HepG2 (cell line): Measurements from ENCODE around the gene KCNJ14. TPM values are rescaled to one million over a fixed set of nuclear protein-coding genes. Genes with fewer than 3 reads are reported as not detected.

Experiments
- ATAC-seq: fragments of 200-7000 bp; cut with Tn5 transposase; 3 replicates; pipeline ENCODE4 v1.9.1; 2020; ENCODE audit warnings: mild to moderate bottlenecking, moderate library complexity
- BruUV-seq: library from RNA; stranded (reverse); fragments of 400-500 nt; replicated peaks from 2 replicates; lab custom pipeline; 2021; lab: Mats Ljungman, UMichigan
- CTCF ChIA-PET: fragments of 300-600 bp; formaldehyde crosslinking; extraction: SDS; loops from one replicate; lab custom pipeline; 2021; ENCODE audit warnings: low total read pairs, inconsistent platforms, low intra/inter-chr PET ratio; lab: Yijun Ruan, JAX
- POLR2A ChIA-PET: fragments of 350-600 bp; sonication (Branson Sonifier 250); formaldehyde crosslinking; loops from one replicate; lab custom pipeline; 2020; ENCODE audit warnings: antibody characterized with exemption, inconsistent platforms; lab: Yijun Ruan, JAX
- DNase-seq: peaks from one replicate; pipeline ENCODE4 v3.0.0-alpha.2; 2015; ENCODE audit warnings: low spot score
- FAIRE-seq: peaks from 3 replicates; lab custom pipeline; 2011; peaks lifted over from hg19 to GRCh38; lab: Jason Lieb, UNC
- H2AFZ ChIP-seq: one replicate; pipeline ENCODE4 v1.6.1; 2011; ENCODE audit warnings: low read length, inconsistent platforms
- H3K27ac ChIP-seq: fragments of 300-600 bp; 3 replicates; pipeline ENCODE4 v1.8.0; 2011; ENCODE audit warnings: mixed run types, mild to moderate bottlenecking, mixed read lengths, low read length, inconsistent platforms; ENCODE audit not compliant: insufficient read depth; ENCODE audit errors: extremely low read length
- H3K27me3 ChIP-seq, 2 experiments: fragments of 200-600 bp in 1 of 2; 2 replicates in 1 of 2; 3 replicates in 1 of 2; pipeline versions ENCODE4 v1.6.0 to v1.8.0; 2011; ENCODE audit warnings: low read length in 2 of 2, mild to moderate bottlenecking in 2 of 2, moderate library complexity in 2 of 2, inconsistent platforms in 1 of 2; ENCODE audit not compliant: insufficient read depth in 2 of 2, control insufficient read depth in 1 of 2
- H3K36me3 ChIP-seq, 2 experiments: fragments of 200-600 bp in 1 of 2; replicated peaks in 1 of 2; 2 replicates in 1 of 2; 3 replicates in 1 of 2; pipeline versions ENCODE4 v1.5.1 to v1.8.0; 2011; ENCODE audit warnings: low read length in 2 of 2, inconsistent platforms in 1 of 2; ENCODE audit not compliant: insufficient read depth in 2 of 2, control insufficient read depth in 1 of 2
- H3K4me1 ChIP-seq: 2 replicates; pipeline ENCODE4 v1.5.1; 2012; ENCODE audit warnings: low read length, inconsistent platforms; ENCODE audit not compliant: insufficient read depth
- H3K4me2 ChIP-seq: 2 replicates; pipeline ENCODE4 v1.6.0; 2011; ENCODE audit warnings: low read depth, low read length, inconsistent platforms
- H3K4me3 ChIP-seq, 3 experiments: fragments of 200-600 bp in 1 of 3; sonication (generic), shearing (Covaris generic) in 1 of 3; replicated peaks in 1 of 3; 2 replicates each; pipeline ENCODE4 v1.5.1; 2011 to 2016; ENCODE audit warnings: low read length in 3 of 3, inconsistent platforms in 2 of 3, low read depth in 2 of 3, mild to moderate bottlenecking in 2 of 3, control low read depth in 1 of 3, mixed read lengths in 1 of 3; ENCODE audit not compliant: insufficient read depth in 1 of 3
- H3K79me2 ChIP-seq: one replicate; pipeline ENCODE4 v1.6.1; 2011; ENCODE audit warnings: low read length, inconsistent platforms; ENCODE audit not compliant: insufficient read depth
- H3K9ac ChIP-seq: 2 replicates; pipeline ENCODE4 v1.6.0; 2011; ENCODE audit warnings: mild to moderate bottlenecking, low read depth, low read length, inconsistent platforms; ENCODE audit not compliant: insufficient read depth
- H3K9me3 ChIP-seq: 2 replicates; pipeline ENCODE4 v1.5.1; 2012; ENCODE audit warnings: mild to moderate bottlenecking, low read length
- H4K20me1 ChIP-seq: 2 replicates; pipeline ENCODE4 v1.6.0; 2011; ENCODE audit warnings: inconsistent platforms, mild to moderate bottlenecking, low read length, moderate library complexity; ENCODE audit not compliant: insufficient read depth
- AGO1 ChIP-seq: fragments of 200-400 bp; formaldehyde crosslinking; IDR thresholded peaks from 2 replicates; pipeline ENCODE4 v1.6.1; 2017; ENCODE audit warnings: mild to moderate bottlenecking, low read depth, low read length, moderate library complexity; ENCODE audit not compliant: poor library complexity, severe bottlenecking
- CHCHD3 ChIP-seq: sonication (generic); formaldehyde crosslinking; IDR thresholded peaks from 2 replicates; pipeline ENCODE4 v1.8.0; 2022; ENCODE audit warnings: mild to moderate bottlenecking, missing genetic modification reagents, moderate library complexity
- FOXA3 ChIP-seq: IDR thresholded peaks from 2 replicates; pipeline ENCODE4 v1.6.1; 2016; ENCODE audit warnings: missing genetic modification reagents, missing compliant biosample characterization
- GATA4 ChIP-seq: sonication (generic); IDR thresholded peaks from 2 replicates; pipeline ENCODE4 v1.6.1; 2016; ENCODE audit warnings: antibody characterized with exemption, low read depth, borderline replicate concordance
- HES4 ChIP-seq: sonication (generic); formaldehyde crosslinking; IDR thresholded peaks from 2 replicates; pipeline ENCODE4 v1.9.0; 2021; ENCODE audit warnings: mild to moderate bottlenecking, missing genetic modification reagents, borderline replicate concordance
- HNRNPK ChIP-seq: fragments of 200-400 bp; formaldehyde crosslinking; IDR thresholded peaks from 2 replicates; pipeline ENCODE4 v1.6.1; 2018; ENCODE audit warnings: low read length, low read depth, moderate library complexity, mild to moderate bottlenecking; ENCODE audit not compliant: poor library complexity, severe bottlenecking
- MIXL1 ChIP-seq: IDR thresholded peaks from 2 replicates; pipeline ENCODE4 v1.6.1; 2016
- POLR2AphosphoS2 ChIP-seq: IDR thresholded peaks from 2 replicates; pipeline ENCODE4 v1.6.1; 2011; ENCODE audit warnings: low read depth, low read length, improper control_type of control experiment
- RAD21 ChIP-seq: fragments of 450-650 bp; formaldehyde crosslinking; IDR thresholded peaks from 2 replicates; pipeline ENCODE4 v1.5.0; 2020; ENCODE audit warnings: mild to moderate bottlenecking
- SNAPC2 ChIP-seq: sonication (generic); formaldehyde crosslinking; IDR thresholded peaks from 2 replicates; pipeline ENCODE4 v1.8.1; 2022; ENCODE audit warnings: mild to moderate bottlenecking, missing genetic modification reagents
- SOX5 ChIP-seq: IDR thresholded peaks from 2 replicates; pipeline ENCODE4 v1.6.1; 2016; ENCODE audit warnings: borderline replicate concordance
- SP5 ChIP-seq: IDR thresholded peaks from 2 replicates; pipeline ENCODE4 v1.6.1; 2016; ENCODE audit warnings: low read depth, borderline replicate concordance
- SRSF4 ChIP-seq: fragments of 200-400 bp; formaldehyde crosslinking; IDR thresholded peaks from one replicate; pipeline ENCODE4 v1.6.1; 2018; ENCODE audit warnings: mild to moderate bottlenecking, low read depth, low read length, moderate library complexity; ENCODE audit not compliant: poor library complexity, severe bottlenecking
- SSRP1 ChIP-seq: IDR thresholded peaks from 2 replicates; pipeline ENCODE4 v1.6.1; 2016; ENCODE audit warnings: control low read depth
- ZBTB14 ChIP-seq: sonication (generic); formaldehyde crosslinking; IDR thresholded peaks from 2 replicates; pipeline ENCODE4 v1.4.0; 2020; ENCODE audit warnings: missing genetic modification reagents
- ZNF598 ChIP-seq: sonication (generic); formaldehyde crosslinking; IDR thresholded peaks from 2 replicates; pipeline ENCODE4 v1.5.1; 2020; ENCODE audit warnings: mild to moderate bottlenecking, missing genetic modification reagents, borderline replicate concordance
- ZNF616 ChIP-seq: sonication (generic); formaldehyde crosslinking; IDR thresholded peaks from 2 replicates; pipeline ENCODE4 v1.5.0; 2020; ENCODE audit warnings: low read depth, mild to moderate bottlenecking, missing genetic modification reagents
- ZNF703 ChIP-seq: sonication (generic); formaldehyde crosslinking; IDR thresholded peaks from 2 replicates; pipeline ENCODE4 v1.5.1; 2020; ENCODE audit warnings: missing genetic modification reagents, mild to moderate bottlenecking, moderate library complexity, borderline replicate concordance
- ZNF709 ChIP-seq: sonication (generic); formaldehyde crosslinking; IDR thresholded peaks from 2 replicates; pipeline ENCODE4 v1.5.0; 2020; ENCODE audit warnings: mild to moderate bottlenecking, missing genetic modification reagents
- ZNF770 ChIP-seq: sonication (generic); formaldehyde crosslinking; IDR thresholded peaks from 2 replicates; pipeline ENCODE4 v1.5.0; 2020; ENCODE audit warnings: mild to moderate bottlenecking, missing genetic modification reagents
- WGBS: methylation state at CpG from one replicate; pipeline ENCODE4 v1.1.6; 2017; ENCODE audit warnings: low lambda C conversion rate; 5-methylcytosine and 5-hydroxymethylcytosine counted together
- in situ Hi-C: cut with HindIII; loops from 2 replicates; pipeline ENCODE4 v1.10.0; 2017; ENCODE audit warnings: low pct_unique_long_range_greater_than_20kb; ENCODE audit not compliant: extremely low pct_ligation_motif_present
- intact Hi-C: fragments of 100-400 bp; cut with micrococcal nuclease; formaldehyde crosslinking; loops from one replicate; pipeline ENCODE4 v1.10.0; 2022; ENCODE audit not compliant: unreplicated experiment
- polyA plus RNA-seq, 8 experiments: library from polyadenylated mRNA; depleted of rRNA in 3 of 8; stranded (reverse) in 7 of 8; unstranded in 1 of 8; fragments of >200 nt; fragmentation: Illumina TruSeq in 4 of 8; extraction: Trizol in 4 of 8; gene quantifications; 2 replicates each; pipeline versions ENCODE4 v1.2.1 to v1.2.3, GENCODE V29; 2011 to 2016; ENCODE audit warnings: low read depth in 4 of 8, missing spikeins in 1 of 8, mixed read lengths in 1 of 8; ENCODE audit not compliant: insufficient read depth in 1 of 8
- total RNA-seq, 5 experiments: library from RNA; depleted of rRNA; stranded (reverse); fragments of >200 nt; fragmentation: Illumina TruSeq; extraction: Trizol; gene quantifications; 2 replicates each; pipeline ENCODE4 v1.2.3, GENCODE V29; 2016; ENCODE audit warnings: low read depth in 1 of 5
- TF ChIP-seq, protein P1 (sequence below): sonication (generic); formaldehyde crosslinking; IDR thresholded peaks from 2 replicates; pipeline ENCODE4 v1.9.0; 2022; ENCODE audit warnings: low read depth, missing genetic modification reagents

The KCNJ14 gene
- total and polyA plus RNA-seq, 2 of the 13 experiments (the other 11 are each of a cell fraction or from before 2014, with no cell fraction given): 0.20 to 0.51 TPM

DNA sequence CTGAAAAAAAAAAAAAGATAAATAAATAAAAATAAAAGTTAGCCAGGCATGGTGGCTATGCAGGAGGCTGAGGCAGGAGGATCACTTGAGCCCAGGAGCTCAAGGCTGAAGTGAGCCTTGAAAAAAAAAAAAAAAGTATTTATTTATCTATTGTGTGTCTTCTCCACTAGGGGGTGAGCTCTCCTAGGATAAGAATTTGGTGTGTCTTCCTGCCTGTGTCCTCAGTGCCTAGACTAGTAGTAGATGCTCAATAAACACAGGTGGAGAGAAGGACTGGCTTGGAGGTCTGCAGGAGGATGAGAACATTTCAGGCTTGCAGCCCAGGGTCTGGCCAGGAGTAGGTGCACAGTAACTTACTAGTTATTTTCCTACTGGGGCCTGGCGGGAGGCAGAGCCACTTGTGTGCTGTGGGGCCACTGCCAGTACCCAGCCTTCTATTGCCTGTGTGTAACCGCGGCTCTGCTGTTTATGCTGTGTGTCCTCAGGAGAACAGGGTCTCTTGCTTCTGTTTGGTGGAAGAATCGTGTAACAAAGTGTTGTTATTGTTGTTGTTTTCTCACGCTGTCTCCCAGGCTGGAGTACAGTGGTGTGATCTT lies 50.9 kb downstream of the KCNJ14 start:
- Histone ChIP-seq H3K36me3 (no peaks in the 10 kb centered on the region), H3K9me3 (no peaks in the 10 kb centered on the region), H3K4me1 (peaks cover 16% of the 10 kb centered on the region), H3K27ac (no peak overlapping the region), H3K9ac (no peak overlapping the region), H3K4me3 (no peak overlapping the region), H4K20me1 (no peaks in the 10 kb centered on the region), H3K4me2 (no peak overlapping the region), H3K27me3 (peaks cover 6 to 28% of the 10 kb centered on the region in 2 experiments; a peak in 4 of 5 replicates), H3K79me2 (no peaks in the 10 kb centered on the region), H2AFZ (no peak overlapping the region)
- intact Hi-C loops: loop anchor here (1.0 kb wide), 1 partner anchor 78 kb away; no protein-coding TSS in a partner anchor
- in situ Hi-C loops: no loop called here
- ATAC-seq (no peak), FAIRE-seq (no peak), DNase-seq (peak; percentile 48)
- 41% methylated on average over 5 of the region's 5 CpGs for WGBS
- CTCF ChIA-PET: interaction anchor here (2.0 to 3.3 kb wide), 2 partner anchors 78 to 83 kb away, joined by 13 to 61 read pairs; no protein-coding TSS in a partner anchor
- no TSS peak for BruUV-seq
- POLR2A ChIA-PET: interaction anchor here (0.8 to 1.1 kb wide), 2 partner anchors 52 to 79 kb away, joined by 3 read pairs; no protein-coding TSS in a partner anchor
- TF ChIP-seq ZNF703 (CRISPR knock-in tag) (no peak), ZBTB14 (CRISPR knock-in tag) (no peak), MIXL1 (no peak), ZNF598 (CRISPR knock-in tag) (no peak), SSRP1 (CRISPR knock-in tag) (no peak), SP5 (CRISPR knock-in tag) (no peak), AGO1 (no peak), ZNF709 (no peak), HES4 (CRISPR knock-in tag) (no peak), HNRNPK (no peak), ZNF770 (peak; percentile 89), CHCHD3 (CRISPR knock-in tag) (no peak), RAD21 (CRISPR knock-in tag) (peak; percentile 71; the same call in 1 of the 2 replicates), FOXA3 (CRISPR knock-in tag) (0 out of 2 replicates have a peak, but pooled peaks have one; percentile 19), SNAPC2 (CRISPR knock-in tag) (no peak), ZNF616 (CRISPR knock-in tag) (no peak), SOX5 (CRISPR knock-in tag) (0 out of 2 replicates have a peak, but pooled peaks have one; percentile 25), GATA4 (no peak), SRSF4 (no peak), POLR2AphosphoS2 (no peak)
- TF ChIP-seq, protein P1, sequence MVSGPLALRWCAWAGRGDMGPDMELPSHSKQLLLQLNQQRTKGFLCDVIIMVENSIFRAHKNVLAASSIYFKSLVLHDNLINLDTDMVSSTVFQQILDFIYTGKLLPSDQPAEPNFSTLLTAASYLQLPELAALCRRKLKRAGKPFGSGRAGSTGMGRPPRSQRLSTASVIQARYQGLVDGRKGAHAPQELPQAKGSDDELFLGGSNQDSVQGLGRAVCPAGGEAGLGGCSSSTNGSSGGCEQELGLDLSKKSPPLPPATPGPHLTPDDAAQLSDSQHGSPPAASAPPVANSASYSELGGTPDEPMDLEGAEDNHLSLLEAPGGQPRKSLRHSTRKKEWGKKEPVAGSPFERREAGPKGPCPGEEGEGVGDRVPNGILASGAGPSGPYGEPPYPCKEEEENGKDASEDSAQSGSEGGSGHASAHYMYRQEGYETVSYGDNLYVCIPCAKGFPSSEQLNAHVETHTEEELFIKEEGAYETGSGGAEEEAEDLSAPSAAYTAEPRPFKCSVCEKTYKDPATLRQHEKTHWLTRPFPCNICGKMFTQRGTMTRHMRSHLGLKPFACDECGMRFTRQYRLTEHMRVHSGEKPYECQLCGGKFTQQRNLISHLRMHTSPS (CRISPR knock-in tag): no peak
